GM12801 (cell line): ENCODE results near the gene TEX11.

Experiments
- CTCF ChIP-seq: IDR thresholded peaks from one replicate; pipeline ENCODE4 v1.5.1; 2011; ENCODE audit warnings: control low read depth; ENCODE audit not compliant: insufficient read length; ENCODE audit errors: extremely low read depth

The TEX11 gene

GRCh38 chrX:70481471-70482270 lies 426.8 kb downstream of the TEX11 start:
- TF ChIP-seq CTCF = no peak

GRCh38 chrX:70480660-70481018 lies 427.9 kb downstream of the TEX11 start:
- TF ChIP-seq CTCF = no peak

GRCh38 chrX:70479922-70480659 lies 428.4 kb downstream of the TEX11 start:
- TF ChIP-seq CTCF = no peak

- no peak for TF ChIP-seq CTCF
Observed at GRCh38 chrX:70479247-70479921, 429.1 kb downstream of the TEX11 start.
